Activated CD8-positive, alpha-beta memory T cell treated with anti-CD3 and anti-CD28 coated beads, Interleukin-2, amount 50 U/mL, for 1 hour (primary cell): ENCODE measurements around the gene TNFRSF13B.
"Not testable (repeated sequence)": the region's sequence is repeated elsewhere in the genome, so short reads cannot be mapped to it uniquely, and the experiment has no call there.

Experiments used
- DNase-seq: peaks from one replicate; pipeline ENCODE4 v3.0.0-alpha.2; 2020; ENCODE audit errors: extremely low read depth

The TNFRSF13B gene

DNA sequence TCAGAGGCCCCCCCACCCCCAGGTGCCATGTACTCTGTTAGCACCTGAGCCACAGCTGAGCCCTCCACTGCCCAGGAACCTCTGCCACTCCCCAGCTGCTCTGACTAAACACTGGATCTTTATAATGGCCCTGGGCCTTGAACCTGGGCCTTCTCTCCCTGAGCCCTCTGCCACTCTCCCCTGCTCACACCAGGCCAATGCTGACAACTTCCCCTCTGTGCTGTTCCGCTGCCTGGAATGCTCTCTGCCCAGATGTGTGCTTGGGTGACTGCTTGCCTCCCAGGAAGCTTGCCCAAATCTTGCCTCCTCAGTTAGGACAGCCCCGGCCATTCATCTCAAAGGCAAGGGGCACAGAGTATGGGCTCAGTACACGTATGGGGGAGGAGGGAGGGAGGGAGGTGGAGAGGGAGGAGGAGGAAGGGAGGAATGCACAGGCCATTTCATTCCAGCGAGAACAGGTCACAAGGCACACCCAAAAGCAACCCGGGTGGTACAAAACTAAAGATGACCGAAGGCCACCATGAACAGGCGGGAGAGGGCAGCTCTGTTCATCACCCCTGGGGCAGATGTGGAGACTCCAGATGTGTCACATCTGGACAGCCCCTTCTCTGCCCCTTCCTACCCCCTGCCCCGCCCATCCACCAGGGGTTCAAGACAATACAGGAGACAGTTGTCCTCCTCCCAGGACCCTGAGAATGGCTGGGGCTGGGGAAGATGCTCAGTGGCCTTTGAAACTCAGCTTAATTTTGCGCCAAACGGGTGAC is 15.3 kb upstream of the TNFRSF13B start:
- no peak for DNase-seq

GRCh38 chr17:16986391-16986790 is 14.5 kb upstream of the TNFRSF13B start:
- DNase-seq: no peak

DNA sequence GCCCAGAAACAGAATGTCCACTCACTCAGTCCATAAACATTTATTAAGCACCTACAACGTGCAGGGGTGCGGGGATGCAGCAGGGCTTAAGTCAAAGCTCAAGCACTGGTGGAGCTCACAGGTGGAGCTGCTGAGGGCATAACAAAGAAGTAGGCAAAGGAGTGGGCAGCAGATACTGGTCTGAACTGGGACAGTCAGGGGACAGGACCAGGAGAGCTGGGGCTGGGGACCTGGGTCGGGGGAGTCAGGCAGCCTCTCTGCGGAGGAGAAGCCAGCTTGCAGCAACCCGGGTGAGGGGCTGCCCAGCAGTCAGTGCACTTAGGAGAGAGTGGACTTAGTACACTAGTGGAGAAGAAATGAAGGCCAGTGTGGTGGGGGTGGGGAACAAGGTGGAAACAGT is 10.0 kb upstream of the TNFRSF13B start:
- DNase-seq: no peak

- no peak for DNase-seq
Observed at GRCh38 chr17:16980813-16981731, 9.2 kb upstream of the TNFRSF13B start.

DNA sequence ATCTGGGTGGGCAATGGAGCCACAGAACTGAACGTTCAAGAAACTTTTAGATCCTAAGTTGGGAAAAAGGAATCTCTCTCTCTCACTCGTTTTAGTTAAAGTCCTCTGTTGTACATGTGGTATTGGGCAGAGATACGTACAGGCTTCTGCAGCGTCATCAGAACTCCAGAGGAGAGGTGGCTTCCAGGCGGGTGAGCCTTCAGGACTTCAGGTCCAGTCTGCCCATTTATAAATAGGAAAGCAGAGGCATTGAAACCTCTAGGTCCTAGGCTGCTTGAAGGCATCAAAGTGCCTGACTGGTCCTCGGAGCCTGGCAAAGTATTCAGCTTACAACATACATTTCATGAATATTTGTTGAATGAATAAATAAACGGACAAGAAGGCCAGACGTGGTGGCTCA is 8.1 kb upstream of the TNFRSF13B start:
- DNase-seq: no peak

- DNase-seq: not testable (repeated sequence)
Observed at GRCh38 chr17:16979237-16979823, 7.4 kb upstream of the TNFRSF13B start.

GRCh38 chr17:16977932-16978331 is 6.0 kb upstream of the TNFRSF13B start:
- DNase-seq: no peak

GRCh38 chr17:16976725-16977550 is 5.0 kb upstream of the TNFRSF13B start:
- DNase-seq: no peak

- no peak for DNase-seq
Observed at GRCh38 chr17:16975744-16976625, 4.1 kb upstream of the TNFRSF13B start.

GRCh38 chr17:16975277-16975651 is 3.3 kb upstream of the TNFRSF13B start:
- DNase-seq: no peak

GRCh38 chr17:16974569-16975276 is 2.8 kb upstream of the TNFRSF13B start:
- DNase-seq: no peak

DNA sequence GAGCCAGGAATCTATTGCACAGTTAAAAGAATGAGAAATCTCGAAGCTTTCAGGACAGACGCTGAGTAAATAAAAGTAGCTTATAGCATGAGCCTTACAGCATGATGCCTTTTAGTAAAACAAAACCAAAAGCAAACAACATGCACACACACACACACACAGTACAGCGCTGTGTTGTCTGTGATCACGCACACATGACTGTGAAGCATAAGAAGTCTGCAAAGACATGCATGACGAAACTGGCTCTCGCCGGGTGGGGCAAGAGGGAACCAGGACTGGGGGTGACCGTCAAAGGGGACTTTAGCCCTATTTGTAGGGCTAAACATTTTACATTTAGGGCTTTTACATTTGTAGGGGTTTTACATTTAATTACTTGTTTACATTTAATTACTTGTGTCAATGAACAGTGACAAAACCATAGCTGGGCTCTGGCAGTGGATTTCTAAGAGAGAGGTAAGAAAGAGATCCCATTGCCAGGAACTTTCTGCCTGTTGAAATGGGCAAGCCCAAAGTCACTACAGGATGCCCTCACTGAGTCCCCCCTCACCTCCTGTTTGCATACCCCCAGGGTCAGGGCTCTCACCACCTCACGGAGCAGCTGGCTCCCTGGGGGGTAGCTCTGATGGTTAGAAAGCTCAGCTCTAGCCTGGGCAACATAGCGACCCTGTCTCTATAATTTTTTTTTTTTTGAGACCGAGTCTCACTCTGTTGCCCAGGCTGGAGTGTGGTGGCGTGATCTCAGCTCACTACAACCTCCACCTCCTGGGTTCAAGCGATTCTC is 2.0 kb upstream of the TNFRSF13B start:
- DNase-seq: no peak

- not testable (repeated sequence) for DNase-seq
Observed at GRCh38 chr17:16973043-16973442, 1.1 kb upstream of the TNFRSF13B start.

GRCh38 chr17:16972346-16972745 is 428 bp upstream of the TNFRSF13B start:
- DNase-seq: no peak

DNA sequence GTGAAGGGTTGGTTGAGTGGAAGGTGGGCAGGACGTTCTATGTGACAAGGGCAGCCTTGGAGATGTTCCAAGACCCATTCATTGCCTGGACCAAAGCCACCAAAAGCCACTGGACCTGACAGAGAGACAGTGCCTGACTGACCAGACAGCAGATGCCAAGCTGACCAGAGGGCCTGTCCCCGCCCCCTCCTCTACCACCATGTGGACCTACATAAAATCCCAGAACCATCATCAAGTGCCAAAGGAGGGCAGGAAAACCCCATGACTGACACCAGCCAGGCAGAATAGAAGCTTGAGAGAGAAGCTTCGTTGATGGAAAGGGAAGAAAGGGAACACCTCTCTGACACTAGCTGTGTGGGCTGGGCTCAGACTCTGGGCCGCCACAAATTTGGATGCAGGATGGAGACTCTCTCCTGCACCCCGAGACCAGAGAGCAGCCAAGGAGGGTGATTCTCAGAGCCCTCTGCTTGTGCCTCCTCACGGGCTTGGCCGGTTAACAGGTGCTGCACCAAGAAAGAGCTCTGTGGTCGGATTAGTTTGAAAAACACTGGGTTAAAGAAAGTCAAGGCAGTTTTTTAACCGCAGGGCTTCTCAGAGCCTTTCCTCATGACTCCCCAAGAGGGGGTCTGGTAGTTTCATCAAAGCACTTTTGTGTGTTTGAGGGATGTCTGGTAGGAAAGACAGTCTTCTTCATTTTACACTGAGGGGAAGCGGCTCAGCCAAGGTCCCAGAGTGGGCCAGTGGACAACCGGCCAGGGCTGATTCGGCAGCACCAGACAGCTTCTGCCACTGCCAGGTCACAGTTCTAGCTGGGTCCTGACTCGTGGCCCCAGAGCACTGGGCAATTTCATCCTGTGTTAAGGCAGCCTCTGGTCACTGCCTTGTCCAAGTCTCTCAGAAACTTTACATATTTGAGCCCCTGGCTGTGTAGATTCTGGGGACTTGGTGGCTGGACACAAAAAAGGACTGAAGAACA is 1.7 kb downstream of the TNFRSF13B start:
- DNase-seq: no peak

DNA sequence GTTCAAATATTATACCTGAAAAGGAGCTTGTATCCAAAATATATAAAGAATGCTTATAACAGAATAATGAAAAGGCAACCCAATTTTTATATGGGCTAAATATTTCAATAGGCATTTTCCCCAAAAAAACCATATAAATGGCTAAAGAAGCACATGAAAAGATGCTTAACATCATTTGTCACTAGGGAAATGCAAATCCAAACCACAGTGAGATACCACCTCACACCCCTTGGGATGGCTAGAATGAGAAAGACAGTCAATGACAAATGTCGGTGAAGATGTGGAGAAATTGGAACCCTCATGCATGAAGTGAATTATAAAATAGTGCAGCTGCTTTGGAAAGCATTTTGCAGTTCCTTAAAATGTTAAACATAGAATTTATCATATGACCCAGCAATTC is 3.1 kb downstream of the TNFRSF13B start:
- DNase-seq: no peak

DNA sequence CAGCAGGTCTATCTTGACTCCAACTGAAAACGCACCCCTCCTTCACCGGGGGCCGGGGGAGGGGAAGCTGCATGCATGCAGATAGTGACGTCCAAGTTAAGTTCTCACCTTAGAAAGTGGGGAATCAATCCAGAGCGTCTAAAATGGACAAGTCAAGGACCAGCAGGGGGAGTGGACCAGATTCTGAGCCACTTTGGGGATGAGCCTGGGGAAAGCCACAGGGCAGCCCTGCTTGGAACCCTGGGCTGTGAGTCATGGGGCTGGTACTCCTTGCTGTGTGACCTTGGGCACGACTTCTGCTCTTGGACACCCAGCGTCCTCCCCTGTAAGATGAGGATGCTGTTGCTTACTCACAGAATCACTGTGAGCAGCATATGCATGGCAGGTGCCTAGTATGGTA is 9.1 kb downstream of the TNFRSF13B start:
- no peak for DNase-seq

GRCh38 chr17:16961792-16962191 is 10.1 kb downstream of the TNFRSF13B start:
- DNase-seq: no peak
